ENCODE data around the gene PRDM11.
"Not testable (repeated sequence)": the region's sequence is repeated elsewhere in the genome, so short reads cannot be mapped to it uniquely, and the experiment has no call there.

Gene PRDM11

DNA sequence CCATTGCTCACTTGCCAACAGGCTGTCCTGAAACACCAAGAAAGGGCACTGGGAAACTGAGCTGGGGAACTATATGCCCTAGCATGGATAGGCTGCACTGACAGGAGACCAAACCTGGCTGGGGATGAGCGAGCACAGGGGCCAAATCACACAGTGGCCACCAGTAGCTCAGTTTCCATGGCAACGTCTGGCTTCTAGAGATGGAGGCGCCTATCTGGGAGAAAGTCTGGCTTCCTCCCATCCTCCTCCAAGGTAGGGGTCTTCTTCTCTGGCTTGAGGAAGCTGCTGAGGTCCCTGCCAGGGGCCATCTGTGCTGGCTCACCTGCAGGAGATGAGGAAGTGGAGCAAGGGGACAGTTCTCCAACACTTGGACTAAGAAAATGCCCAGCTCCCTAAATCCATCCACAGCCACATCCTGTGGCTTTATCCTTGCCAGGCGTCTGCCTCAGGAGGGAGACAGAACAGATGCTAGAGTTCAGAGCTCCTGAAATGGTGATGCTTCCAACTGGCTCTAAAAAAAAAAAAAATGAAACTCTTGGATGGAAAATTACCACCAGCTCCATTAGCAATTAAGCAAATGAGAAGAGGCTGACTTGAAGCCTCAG is 91.4 kb downstream of the PRDM11 start:
- DNase-seq: no peak

DNA sequence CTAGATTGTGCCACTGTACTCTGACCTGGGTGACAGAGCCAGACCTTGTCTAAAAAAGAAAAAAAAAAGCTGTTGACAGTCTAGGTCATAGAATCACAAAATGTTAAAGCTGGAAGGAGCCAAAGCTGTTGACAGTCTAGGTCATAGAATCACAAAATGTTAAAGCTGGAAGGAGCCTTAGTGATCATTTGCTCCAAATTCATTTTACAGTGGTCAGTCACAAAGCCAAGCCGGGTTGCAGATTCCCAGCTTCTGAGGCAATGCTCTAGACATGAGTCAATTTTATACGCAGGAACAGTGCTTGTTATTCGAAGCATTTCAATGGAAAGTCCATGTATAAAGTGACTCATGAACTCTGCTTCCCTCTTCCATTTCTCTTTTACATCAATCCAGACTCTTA is 92.3 kb downstream of the PRDM11 start:
- no peak for DNase-seq

DNA sequence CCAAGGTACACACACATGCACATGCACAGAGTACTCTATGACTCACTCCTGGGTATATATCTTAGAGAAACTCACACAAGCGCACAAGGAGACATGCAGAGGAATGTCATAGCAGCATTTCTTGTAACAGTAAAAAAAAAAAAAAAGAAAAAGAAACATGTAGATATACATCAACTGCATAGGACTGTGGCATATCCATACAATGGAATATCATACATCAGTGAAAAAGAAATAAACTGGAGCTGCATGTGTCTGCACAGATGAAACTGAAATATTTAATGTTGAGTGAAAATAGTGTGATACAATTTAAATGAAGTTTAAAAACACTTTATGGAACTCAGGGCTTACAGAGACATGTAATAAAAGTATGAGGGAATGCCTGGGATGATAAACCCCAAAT is 93.3 kb downstream of the PRDM11 start:
- DNase-seq: no peak

DNA sequence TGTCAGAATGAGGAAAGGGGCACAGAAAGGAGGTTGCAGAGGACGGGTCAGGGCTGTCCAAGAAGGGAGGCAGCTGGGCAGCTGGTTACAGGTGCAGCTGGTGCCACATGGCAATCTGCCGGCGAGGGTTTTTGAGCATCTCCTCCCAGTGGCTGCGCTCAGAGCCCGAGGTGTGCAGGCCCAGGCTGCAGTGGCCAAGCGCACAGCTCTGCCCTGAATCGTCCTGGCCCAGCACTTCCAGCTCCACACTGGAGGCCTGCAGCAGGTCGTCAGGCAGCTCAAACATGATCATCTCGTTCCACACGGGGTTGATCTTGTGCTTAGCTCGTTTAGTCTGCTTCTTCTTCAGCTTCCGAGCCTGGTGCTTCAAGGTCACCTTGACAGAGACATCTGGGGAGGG is 97.5 kb downstream of the PRDM11 start:
- DNase-seq: no peak

DNA sequence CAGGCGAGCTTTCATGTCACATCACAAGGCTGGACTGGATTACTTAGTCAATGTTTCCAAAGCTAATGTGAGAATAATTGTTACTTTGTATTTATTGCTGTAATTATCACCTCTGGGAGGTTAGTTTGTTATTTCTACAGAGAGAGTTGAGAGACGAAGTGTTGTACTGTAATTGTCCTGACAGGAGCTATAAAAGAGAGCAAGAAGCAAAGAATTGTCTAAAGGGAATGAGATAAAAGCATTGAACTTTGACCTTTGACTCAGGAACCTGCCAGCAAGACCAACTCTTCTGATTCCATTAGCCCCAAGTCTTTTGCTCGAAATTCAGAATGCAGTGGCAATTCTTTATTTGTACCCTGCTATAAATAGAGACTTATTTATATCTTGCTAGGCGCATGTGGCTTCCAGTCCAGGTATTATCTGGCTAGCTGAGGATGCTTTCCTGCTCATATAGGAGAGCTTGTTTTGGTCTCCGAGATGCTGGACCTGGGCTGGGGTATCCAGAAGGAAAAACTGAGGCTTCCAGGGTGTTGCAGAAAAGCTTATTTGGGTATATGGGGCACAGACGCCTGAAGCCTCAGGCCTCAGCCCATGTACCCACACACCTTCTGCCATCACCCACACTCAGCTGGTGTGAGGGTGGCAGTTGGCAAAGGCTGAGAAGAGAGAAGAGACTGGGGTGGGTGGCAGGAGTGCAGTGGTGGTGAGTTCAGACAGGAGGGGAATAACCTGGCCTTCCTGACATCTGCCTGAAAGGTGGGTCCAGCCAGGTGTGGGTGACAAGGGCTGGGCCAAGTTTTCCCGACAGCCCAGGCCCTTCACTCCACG is 99.0 kb downstream of the PRDM11 start:
- DNase-seq: no peak

DNA sequence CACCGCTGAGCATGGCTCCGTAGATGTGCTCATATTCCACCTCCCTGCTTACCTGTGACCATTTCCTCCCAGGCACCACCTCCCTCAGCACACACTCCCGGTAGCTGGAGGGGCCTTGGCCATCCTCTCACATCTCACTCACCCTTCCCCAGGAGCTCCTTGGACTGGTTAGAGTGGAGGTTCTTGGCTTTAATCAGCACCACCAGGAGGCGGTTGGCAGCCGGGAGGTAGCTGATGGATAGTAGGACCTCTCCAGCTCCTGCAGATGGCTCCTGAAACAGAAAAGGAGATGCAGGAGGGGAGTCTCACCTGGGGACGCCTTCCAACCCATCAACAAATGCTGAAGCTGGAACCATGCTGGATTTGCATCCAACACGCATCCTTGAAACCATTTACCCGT is 99.8 kb downstream of the PRDM11 start:
- DNase-seq: no peak

DNA sequence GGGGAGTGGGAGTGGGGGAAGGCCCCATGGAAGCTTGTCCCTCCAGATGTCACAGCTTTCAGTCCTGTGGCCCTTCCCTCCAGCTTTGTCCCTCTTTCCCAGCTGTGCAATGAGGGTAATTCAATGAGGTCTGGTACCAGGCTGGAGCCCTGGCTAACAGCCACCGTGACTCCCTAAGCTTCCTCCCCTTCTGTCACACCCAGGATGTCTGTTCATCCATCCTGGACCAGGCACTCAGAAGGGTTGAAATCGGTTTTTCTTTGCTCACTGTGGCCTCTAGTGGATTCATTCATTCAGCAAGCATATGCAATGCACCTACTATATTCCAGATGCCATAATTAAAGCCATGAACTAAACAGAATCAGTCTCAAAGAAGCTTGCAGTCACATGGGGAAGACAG is 101.0 kb downstream of the PRDM11 start:
- no peak for DNase-seq

DNA sequence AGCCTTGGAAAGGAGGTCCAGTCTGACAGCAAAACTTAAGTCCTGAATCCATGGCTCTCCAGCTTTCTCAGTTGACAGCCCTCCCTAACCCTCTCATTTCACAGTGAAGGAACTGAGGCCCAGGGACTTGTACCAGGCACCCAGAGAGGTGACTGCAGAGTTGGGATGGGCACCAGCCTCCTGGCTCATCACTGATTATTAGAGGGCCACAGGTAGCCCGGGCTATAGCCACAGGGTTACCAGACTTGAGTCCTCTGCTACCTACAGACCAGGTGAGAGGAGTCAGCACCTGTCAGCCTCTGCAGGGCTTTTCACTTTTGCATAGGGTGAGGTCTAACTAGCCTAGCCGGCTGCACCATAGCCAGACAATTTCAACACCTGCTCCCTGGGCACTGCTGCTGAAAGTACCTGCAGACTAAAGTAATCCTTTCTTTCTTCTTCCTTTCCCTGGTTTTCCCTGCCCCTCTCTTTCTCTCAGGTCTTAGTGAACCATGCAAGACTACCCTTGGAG is 102.1 kb downstream of the PRDM11 start:
- DNase-seq: no peak

DNA sequence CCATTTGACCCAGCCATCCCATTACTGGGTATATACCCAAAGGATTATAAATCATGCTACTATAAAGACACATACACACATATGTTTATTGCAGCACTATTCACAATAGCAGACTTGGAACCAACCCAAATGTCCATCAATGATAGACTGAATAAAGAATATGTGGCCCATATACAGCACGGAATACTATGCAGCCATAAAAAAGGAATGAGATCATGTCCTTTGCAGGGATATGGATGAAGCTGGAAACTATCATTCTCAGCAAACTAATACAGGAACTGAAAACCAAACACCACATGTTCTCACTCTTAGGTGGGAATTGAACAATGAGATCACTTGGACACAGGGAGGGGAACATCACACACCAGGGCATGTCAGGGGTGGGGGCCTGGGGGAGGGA is 102.9 kb downstream of the PRDM11 start:
- DNase-seq: not testable (repeated sequence)

DNA sequence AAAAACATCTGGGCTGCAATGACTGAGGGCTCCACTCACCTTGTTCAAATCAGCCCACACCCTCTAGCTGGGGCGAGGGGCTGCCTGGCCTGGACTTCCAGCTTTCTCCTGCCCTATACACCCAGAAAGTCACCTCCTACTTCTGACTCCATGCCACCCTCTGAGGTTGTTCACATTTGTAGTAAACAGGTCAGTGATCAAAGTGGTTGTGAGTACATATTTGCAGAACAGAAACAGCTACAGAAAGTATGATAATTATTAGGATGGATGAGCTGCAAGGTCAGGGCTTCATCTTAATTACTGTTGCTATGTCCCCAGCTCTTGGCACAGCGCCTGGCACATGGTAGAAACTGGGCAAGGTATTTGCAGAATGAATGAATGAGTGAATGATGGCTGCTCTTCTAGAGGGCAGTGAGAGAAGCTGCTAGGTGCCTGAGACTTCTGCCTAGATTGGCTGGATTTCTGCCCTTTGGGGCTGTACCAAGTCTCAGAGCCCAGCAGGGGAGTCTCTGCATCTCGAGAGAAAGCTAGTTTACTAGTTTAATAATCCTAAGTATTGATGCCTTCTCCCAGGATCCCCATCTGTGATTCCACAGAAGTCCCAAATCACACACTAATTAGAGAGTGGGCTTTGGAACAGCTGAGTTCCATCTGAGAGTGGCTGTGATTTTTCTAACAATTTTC is 103.7 kb downstream of the PRDM11 start:
- no peak for DNase-seq

DNA sequence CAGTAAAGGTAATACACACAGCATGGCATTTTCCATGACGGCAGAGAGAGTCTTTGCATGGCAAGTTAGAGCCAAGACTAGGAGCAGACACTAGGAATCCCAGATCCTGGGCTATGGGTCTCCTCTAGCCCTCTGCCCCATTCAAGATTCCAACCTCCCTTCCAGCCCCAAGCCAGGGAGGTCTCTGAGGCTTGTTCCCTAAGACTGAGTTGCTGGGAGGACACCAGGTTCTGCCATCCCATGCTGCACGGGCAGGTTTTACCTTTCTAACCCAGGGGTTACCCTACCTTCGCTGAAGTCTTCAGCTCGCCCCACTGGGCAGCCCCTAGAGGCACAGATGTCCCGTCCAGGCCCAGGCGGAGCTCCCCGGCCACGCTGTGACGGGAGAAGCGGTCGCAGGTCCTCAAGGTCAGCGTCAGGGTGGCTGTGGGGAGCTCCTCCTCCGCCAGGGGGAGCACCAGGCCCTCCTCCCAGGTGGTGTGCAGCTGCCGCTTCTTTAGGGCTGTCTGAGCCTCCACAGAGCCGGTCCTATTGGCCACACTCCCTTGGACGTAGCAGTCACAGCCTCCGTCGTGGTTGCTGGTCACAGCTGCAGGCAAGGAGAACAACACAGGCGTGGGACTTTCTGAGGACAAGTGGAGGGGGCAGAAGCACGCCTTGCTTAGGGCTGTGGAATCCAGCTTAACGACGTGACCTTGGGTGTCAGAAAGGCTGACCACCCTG is 105.9 kb downstream of the PRDM11 start:
- DNase-seq: no peak

DNA sequence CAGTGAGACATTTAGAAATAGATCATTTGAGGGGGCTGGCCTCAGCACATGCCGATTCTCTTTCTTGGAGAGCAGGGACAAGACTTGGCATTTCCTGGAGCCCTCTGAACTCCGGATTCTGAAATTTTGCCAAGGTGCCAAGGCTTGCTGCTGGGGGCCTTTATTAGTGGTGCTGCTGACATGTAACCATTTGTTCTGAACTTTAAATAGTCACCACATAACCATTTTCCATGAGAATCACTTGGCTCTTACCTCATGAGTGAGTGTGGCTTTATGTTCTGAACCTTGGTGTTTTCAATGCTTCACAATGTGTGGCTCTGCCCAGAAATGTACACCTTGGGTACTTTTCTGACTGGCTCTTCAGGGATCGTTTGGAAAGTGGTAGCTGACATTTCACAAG is 106.4 kb downstream of the PRDM11 start:
- DNase-seq: no peak

DNA sequence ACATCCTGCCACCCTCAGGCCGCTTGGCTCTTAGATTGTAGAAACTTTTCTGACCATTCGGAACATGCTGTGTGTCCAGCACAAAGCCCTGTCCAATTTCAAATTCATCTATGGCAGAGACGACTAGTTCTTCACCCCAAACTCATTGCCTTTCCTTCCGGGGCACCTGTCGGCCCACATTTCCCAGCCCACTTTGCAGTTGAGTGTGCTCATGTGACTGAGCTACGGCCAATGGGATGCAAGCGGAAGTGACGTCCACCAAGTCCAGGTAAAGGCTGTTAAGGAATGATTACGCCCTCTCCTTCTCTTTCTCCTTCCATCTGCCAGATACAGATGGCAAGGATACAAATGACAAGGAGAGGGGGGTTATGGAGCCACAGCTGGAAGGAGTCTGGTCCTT is 107.2 kb downstream of the PRDM11 start:
- DNase-seq: no peak

DNA sequence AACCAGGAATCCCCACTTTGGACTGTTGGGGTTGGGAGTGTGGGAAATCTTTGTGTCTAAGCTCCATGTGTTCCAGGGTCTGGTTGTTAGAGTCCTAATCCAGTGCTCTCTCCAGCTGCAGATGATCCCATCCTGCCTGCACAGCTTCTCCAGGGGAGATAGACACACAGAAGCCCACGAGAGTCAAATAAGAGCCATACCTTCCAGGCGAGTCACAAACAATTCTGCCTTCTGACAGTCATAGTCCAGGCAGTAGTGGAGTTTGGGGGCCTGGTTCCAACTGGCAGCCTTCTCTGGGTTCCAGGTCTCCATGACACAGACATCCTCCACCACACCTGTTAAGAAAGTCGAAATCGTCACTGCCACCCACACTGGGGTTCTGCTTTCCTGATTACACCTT is 107.6 kb downstream of the PRDM11 start:
- no peak for DNase-seq

DNA sequence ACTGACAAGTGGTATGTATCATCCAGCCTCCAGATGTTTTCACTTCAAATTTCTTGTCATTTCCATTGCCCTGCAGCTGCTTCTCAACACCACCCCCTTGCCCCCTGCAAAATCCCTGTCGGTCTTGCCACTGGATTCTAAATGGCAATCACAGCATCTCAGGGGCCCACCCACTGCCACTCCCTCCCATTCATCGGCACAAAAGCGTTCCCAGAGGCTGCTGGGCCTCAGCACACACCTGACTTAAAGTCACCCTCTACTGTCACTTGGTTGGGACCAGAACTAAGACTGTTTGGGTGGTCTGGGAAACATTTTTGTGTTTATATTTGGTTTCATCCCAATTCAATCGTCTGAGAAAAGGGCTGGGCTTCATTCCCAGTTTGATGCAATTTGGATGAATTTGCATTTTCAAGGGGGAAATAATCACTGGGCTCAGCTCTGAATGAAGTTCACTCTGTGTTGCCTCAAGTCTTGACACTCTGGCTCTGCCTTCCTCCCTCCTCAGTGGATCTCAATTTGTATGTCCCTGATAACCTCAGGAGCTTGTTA is 112.6 kb downstream of the PRDM11 start:
- no peak for DNase-seq

DNA sequence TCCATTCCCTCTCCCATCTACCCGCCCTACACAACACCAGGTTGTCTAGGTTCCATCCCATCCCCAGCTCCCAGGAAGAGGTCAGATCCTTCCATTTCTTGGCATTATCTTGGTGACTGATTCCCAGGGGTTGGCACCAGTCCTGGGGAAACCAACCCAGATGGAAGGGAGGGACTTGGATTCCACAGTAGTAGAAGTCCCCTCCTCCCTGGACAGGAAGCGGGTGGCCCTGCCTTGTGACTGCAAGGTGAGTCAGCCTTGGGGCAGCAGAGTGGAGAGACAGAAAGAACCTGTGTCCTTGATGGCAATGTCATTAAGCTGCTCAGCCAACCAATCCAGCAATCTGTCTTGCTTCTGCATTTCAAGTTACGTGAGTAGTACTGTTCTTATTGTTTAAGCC is 113.2 kb downstream of the PRDM11 start:
- no peak for DNase-seq

DNA sequence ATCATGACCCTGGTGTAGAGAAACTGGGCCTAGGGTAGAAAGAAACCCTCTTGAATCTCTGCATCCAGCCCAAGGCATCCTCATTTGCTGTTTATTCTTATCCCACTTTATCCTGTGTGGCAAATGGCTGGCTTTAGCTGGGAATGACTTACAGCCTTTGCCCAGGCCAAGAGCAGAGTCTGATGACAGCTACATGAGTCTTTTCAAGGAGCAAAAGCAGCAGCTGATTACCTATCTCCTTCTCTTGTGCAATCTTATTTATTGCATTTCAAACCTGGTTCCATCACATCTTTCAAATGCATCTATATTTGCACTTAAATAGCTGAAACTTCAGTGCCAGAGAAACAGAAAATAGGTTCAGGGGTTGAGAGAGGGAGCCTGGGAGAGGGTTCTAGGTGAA is 113.6 kb downstream of the PRDM11 start:
- DNase-seq: no peak

DNA sequence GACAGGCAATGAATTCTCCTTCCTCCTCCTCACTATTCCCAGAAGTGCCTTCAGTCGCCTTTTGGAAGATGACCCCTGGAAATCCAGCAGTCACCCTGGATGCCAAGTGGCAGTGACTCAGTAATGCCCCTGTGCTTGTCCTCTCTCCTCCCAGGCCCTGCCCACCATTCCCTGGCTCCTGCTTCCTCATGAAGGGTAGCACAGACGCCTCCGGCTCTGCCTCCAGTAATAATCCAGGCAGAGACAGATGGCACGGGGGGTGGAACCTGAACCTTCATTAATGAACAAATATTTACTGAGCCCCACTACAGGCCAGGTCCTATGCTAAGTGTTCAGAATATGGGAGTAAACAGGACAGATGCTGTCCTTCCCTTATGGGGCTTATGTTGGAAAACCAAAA is 116.5 kb downstream of the PRDM11 start:
- peak; percentile 66 for DNase-seq

DNA sequence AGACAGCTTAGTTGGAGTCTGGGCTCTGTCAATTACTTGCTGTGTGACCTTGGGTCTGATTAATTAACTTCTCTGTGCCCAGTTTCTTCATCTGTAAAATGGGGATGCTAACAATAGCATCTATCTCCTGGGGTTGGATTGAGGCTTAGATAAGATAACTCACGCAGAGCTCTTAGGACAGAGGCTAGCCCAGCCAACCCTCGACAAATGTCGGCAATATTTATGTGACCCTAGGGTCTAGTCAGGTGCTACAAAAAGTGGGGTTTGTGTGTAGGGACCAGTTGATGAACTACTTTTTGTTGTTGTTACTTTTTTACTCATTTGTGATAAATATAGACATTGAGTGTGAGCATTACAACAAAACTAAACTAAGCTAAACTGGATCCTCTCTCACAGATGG is 117.3 kb downstream of the PRDM11 start:
- no peak for DNase-seq

DNA sequence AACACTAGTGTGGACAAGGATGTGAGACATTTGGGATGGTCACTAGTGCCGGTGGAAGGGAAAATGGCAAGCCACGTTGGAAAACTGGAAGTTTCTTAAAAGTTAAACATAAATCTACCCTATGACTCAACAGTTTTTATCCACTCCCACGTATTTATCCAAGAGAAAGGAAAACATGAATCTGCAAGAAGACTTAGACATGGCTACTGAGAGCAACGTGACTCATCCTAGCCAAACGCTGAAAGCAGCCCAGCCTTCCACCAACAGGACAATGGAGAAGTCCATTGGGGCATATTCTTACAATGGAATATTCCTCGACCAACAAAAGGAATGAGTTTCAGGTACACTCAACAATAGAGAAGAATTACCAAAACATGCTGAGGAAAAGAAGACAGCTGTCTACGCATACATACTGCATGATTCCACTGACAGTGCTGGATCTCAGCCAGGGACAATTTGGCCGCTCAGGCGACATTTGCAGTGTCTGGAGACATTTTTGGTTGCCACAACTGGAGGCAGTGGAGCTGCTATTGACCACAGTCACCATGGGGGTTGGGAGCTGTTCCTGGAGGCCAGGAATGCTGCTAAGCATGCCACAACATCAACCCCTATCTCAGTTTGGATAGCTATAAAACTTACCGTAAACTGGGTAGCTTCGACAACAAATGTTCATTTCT is 118.5 kb downstream of the PRDM11 start:
- DNase-seq: no peak

DNA sequence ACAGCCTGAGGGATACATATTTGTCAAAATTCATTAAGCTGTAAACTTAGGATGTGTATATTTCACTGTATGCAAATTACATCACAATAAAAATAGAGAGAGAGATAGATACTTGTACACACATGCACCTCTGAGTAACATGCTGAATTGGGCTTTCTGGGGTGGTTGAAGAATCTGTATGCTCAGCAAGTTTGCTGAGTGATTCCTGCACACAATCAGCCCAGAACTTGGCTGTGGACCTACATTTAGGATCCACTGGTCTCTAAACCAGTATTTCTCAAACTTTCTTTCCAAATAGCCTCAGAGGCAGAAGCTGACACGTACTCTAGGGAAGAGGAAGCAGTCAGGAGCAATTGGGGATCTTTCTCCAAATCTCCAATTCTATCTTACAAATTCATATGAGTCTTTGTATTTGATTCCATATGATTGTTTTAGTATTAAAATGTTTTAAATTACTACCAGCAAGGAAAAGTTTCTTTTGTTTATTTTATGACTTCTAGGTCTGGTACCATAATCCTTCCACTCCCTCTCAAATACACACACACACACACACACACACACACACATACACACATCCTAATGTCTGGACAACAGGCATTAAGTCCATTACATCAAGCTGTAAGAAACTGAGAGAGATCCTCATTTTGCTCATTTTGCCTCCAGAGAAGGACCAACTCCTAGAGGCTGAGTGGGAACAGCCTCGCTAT is 119.7 kb downstream of the PRDM11 start:
- DNase-seq: no peak

DNA sequence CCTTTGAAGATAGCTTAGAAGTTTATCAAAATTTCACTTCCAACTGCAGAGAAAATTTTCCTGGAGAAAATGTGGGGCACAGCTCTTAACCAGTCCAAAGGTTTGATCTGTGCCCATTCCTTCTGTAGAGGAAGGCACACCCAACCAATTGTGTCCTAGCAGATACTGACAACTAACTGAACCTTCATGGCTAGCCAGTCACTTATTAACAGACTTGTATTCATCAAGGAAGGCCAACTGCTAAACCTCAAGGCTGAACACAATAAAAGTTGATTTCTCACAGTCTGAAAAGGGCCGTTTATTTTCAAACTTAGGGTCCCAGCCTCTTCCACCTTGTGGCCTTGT is 120.2 kb downstream of the PRDM11 start:
- no peak for DNase-seq

Measured in NCI-H774 (cell line).